ENCODE results near the gene KLHDC7B.

GRCh38 chr22:50519151-50519550 is 26.5 kb upstream of the KLHDC7B start:
- TF ChIP-seq EP300 (IDR thresholded peaks at IDR 0.05): no peak
- TF ChIP-seq POLR2A (IDR thresholded peaks at IDR 0.05): no peak
